ENCODE measurements around the gene CGN. TPM values are rescaled to one million over a fixed set of nuclear protein-coding genes. Genes with fewer than 3 reads are reported as not detected.

CGN gene
- total and polyA plus RNA-seq, 10 donors = 0.09 to 0.87 (median 0.27) TPM; not detected in 2

- intact Hi-C loops (cut with DNase I; ENCODE audit: low total_unique reads) = no loop called here
- H3K27ac ChIP-seq = no peak overlapping the region
These were observed 25.9 kb downstream of the CGN start for GRCh38 chr1:151537112-151537511.

GRCh38 chr1:151539321-151540020 is 28.3 kb downstream of the CGN start:
- peak overlapping the region in 7 of 8 donors; percentile 51 to 85 (median 68) for H3K4me3 ChIP-seq
- intact Hi-C loops (cut with DNase I; ENCODE audit: low total_unique reads) = no loop called here
- H3K27ac ChIP-seq = peak overlapping the region in 7 of 8 donors; percentile 44 to 81 (median 73)
- TF ChIP-seq POLR2A (IDR thresholded peaks at IDR 0.05) (no peak), POLR2AphosphoS5 (IDR thresholded peaks at IDR 0.05) (no peak), CTCF (IDR thresholded peaks at IDR 0.05 in 8 of 11, conservative IDR thresholded peaks at IDR 0.05 in 3 of 11) (no peak)
- peaks cover 0 to 25% (median 19%) of the 10 kb centered on the region in 6 donors for H3K4me1 ChIP-seq
- no peaks in the 10 kb centered on the region for H3K9me3 ChIP-seq
- WGBS, 5 donors = 32 to 38% (median 37%) methylated on average over 6 to 7 of the region's 7 CpGs
- H3K27me3 ChIP-seq (replicated peaks in 1 of 7) = peaks cover 0 to 24% (median 0%) of the 10 kb centered on the region in 7 donors
- no peaks in the 10 kb centered on the region for H3K36me3 ChIP-seq
- peak; percentile 91 for DNase-seq

More at GRCh38 chr1:151537112-151537511, 25.9 kb downstream of the CGN start:
- Histone ChIP-seq H3K27me3 (replicated peaks in 1 of 7) (peaks cover 0 to 16% (median 0%) of the 10 kb centered on the region in 7 donors), H3K9me3 (no peaks in the 10 kb centered on the region), H3K4me3 (no peak overlapping the region), H3K4me1 (peaks cover 0 to 25% (median 19%) of the 10 kb centered on the region in 6 donors), H3K36me3 (no peaks in the 10 kb centered on the region)
- TF ChIP-seq POLR2AphosphoS5 (IDR thresholded peaks at IDR 0.05) (no peak), POLR2A (IDR thresholded peaks at IDR 0.05) (no peak), CTCF (IDR thresholded peaks at IDR 0.05 in 8 of 11, conservative IDR thresholded peaks at IDR 0.05 in 3 of 11) (no peak)
- 73 to 92% (median 87%) methylated on average over 9 of the region's 9 CpGs for WGBS, 5 donors
- no peak for DNase-seq

- 1 to 3% (median 2%) methylated on average over 35 to 70 of the region's 70 CpGs for WGBS, 5 donors
- H3K4me3 ChIP-seq = peak within 1 kb of the TSS; percentile 51 to 85 (median 70)
- peak; percentile 98 for DNase-seq
- H3K9me3 ChIP-seq = no peaks in the 10 kb centered on the region
- peaks cover 0 to 25% (median 19%) of the 10 kb centered on the region in 6 donors for H3K4me1 ChIP-seq
- intact Hi-C loops (cut with DNase I; ENCODE audit: low total_unique reads) = no loop called here
- peak; percentile 92 to 94 (median 93) for TF ChIP-seq POLR2AphosphoS5 (IDR thresholded peaks at IDR 0.05)
- peak in 1 of 11 experiments; percentile 8 for TF ChIP-seq CTCF (IDR thresholded peaks at IDR 0.05 in 8 of 11, conservative IDR thresholded peaks at IDR 0.05 in 3 of 11)
- peak in 2 of 3 donors; percentile 25 to 32 for TF ChIP-seq POLR2A (IDR thresholded peaks at IDR 0.05)
- peak within 1 kb of the TSS in 7 of 8 donors; percentile 44 to 81 (median 73) for H3K27ac ChIP-seq
- H3K36me3 ChIP-seq = no peaks in the 10 kb centered on the region
- H3K27me3 ChIP-seq (replicated peaks in 1 of 7) = peaks cover 0 to 24% (median 0%) of the 10 kb centered on the region in 7 donors
These were observed 29.1 kb downstream of the CGN start, which contains the start of gene TUFT1 for GRCh38 chr1:151540021-151540981. Gene TUFT1, plus strand, starts transcription at chr1:151540309. Its CDS starts 58 bp downstream, at chr1:151540367.

Data from spleen (tissue), 11 donors.